ENCODE results near the gene PSD4.

The PSD4 gene

DNA sequence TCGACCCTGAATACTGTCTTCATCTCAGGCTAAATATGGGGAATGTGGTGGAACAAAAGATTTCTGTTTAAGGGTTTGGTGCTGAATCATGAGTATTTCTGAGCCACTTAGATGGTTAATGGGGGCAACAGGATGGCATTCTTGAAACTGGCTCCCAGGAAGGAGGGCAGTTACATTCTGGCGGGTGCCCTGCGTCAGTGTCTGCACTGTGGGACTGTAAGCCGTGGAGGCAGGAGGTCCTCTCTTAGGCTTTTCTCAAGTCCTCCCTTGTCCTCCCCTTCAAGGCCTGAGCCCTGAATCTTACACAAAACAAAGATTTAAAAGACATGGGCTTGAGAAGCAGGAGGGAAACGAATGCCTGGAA, 45.7 kb downstream of the PSD4 start:
- H2BK15ac ChIP-seq (ENCODE audit: low read depth, poor library complexity, severe bottlenecking) = no peak overlapping the region
- H3K4me3 ChIP-seq (ENCODE audit: insufficient read depth in 1 of 2, low read depth in 1 of 2, low read length in 2 of 2) = no peak overlapping the region
- H3K27me3 ChIP-seq (ENCODE audit: control insufficient read depth in 1 of 2, insufficient read depth in 1 of 2, low read length in 2 of 2) = no peaks in the 10 kb centered on the region
- no peak for DNase-seq
- no peak overlapping the region for H3K23ac ChIP-seq (ENCODE audit: low read length in 2 of 2)
- H3K18ac ChIP-seq (ENCODE audit: low read depth in 1 of 2, low read length in 2 of 2) = no peak overlapping the region
- no peak overlapping the region for H2BK120ac ChIP-seq (ENCODE audit: low read depth, low read length)
- no peak overlapping the region for H2AFZ ChIP-seq (ENCODE audit: low read depth, low read length)
- peaks cover 7% of the 10 kb centered on the region for H3K79me1 ChIP-seq (replicated peaks; ENCODE audit: low read length, poor library complexity, severe bottlenecking)
- H3K14ac ChIP-seq (ENCODE audit: low read length in 2 of 2) = no peak overlapping the region
- no peak overlapping the region for H3K4ac ChIP-seq (ENCODE audit: low read depth in 1 of 2, low read length in 2 of 2)
- peak overlapping the region; percentile 47 for H2BK5ac ChIP-seq (ENCODE audit: low read depth, low read length, poor library complexity, severe bottlenecking)
- H3K9me3 ChIP-seq (ENCODE audit: control insufficient read depth, low read length) = no peaks in the 10 kb centered on the region
- peak overlapping the region; percentile 94 for H2AK5ac ChIP-seq (ENCODE audit: low read length, severe bottlenecking)
- no peak overlapping the region for H3K4me2 ChIP-seq (ENCODE audit: low read length, poor library complexity, severe bottlenecking)
- H3K4me1 ChIP-seq (ENCODE audit: control insufficient read depth, insufficient read depth, low read depth, low read length) = peaks cover 46% of the 10 kb centered on the region
- 84% methylated on average over 5 of the region's 5 CpGs for WGBS
- H3K27ac ChIP-seq (ENCODE audit: low read length, poor library complexity, severe bottlenecking) = peak overlapping the region; percentile 99
- H4K8ac ChIP-seq (ENCODE audit: low read length) = no peak overlapping the region
- H2BK12ac ChIP-seq (ENCODE audit: low read length in 2 of 2) = peak overlapping the region in 1 of 2 experiments; percentile 64
- H4K91ac ChIP-seq (ENCODE audit: low read length) = no peak overlapping the region
- H3K36me3 ChIP-seq (ENCODE audit: control insufficient read depth in 1 of 2, insufficient read depth in 2 of 2, low read depth in 1 of 2, low read length in 2 of 2) = peaks cover 6 to 24% of the 10 kb centered on the region in 2 experiments
- peak overlapping the region; percentile 7 for H3K9ac ChIP-seq (ENCODE audit: low read length)

GRCh38 chr2:113219889-113220641, 46.3 kb downstream of the PSD4 start:
- Histone ChIP-seq H2BK120ac (ENCODE audit: low read depth, low read length) (no peak overlapping the region), H2BK12ac (ENCODE audit: low read length in 2 of 2) (peak overlapping the region in 1 of 2 experiments; percentile 49), H3K36me3 (ENCODE audit: control insufficient read depth in 1 of 2, insufficient read depth in 2 of 2, low read depth in 1 of 2, low read length in 2 of 2) (peaks cover 6 to 24% of the 10 kb centered on the region in 2 experiments), H3K4ac (ENCODE audit: low read depth in 1 of 2, low read length in 2 of 2) (no peak overlapping the region), H3K18ac (ENCODE audit: low read depth in 1 of 2, low read length in 2 of 2) (peak overlapping the region in 1 of 2 experiments; percentile 67), H4K91ac (ENCODE audit: low read length) (no peak overlapping the region), H4K8ac (ENCODE audit: low read length) (peak overlapping the region; percentile 16), H3K4me1 (ENCODE audit: control insufficient read depth, insufficient read depth, low read depth, low read length) (peaks cover 46% of the 10 kb centered on the region), H2BK15ac (ENCODE audit: low read depth, poor library complexity, severe bottlenecking) (peak overlapping the region; percentile 75), H3K14ac (ENCODE audit: low read length in 2 of 2) (peak overlapping the region in 1 of 2 experiments; percentile 61), H3K4me3 (ENCODE audit: insufficient read depth in 1 of 2, low read depth in 1 of 2, low read length in 2 of 2) (no peak overlapping the region), H3K23ac (ENCODE audit: low read length in 2 of 2) (peak overlapping the region in 1 of 2 experiments; percentile 41), H3K9ac (ENCODE audit: low read length) (peak overlapping the region; percentile 7), H3K27me3 (ENCODE audit: control insufficient read depth in 1 of 2, insufficient read depth in 1 of 2, low read length in 2 of 2) (no peaks in the 10 kb centered on the region), H3K4me2 (ENCODE audit: low read length, poor library complexity, severe bottlenecking) (no peak overlapping the region), H3K27ac (ENCODE audit: low read length, poor library complexity, severe bottlenecking) (peak overlapping the region; percentile 99), H2AFZ (ENCODE audit: low read depth, low read length) (no peak overlapping the region), H2AK5ac (ENCODE audit: low read length, severe bottlenecking) (peak overlapping the region; percentile 96), H3K79me1 (replicated peaks; ENCODE audit: low read length, poor library complexity, severe bottlenecking) (peaks cover 7% of the 10 kb centered on the region), H2BK5ac (ENCODE audit: low read depth, low read length, poor library complexity, severe bottlenecking) (peak overlapping the region; percentile 61), H3K9me3 (ENCODE audit: control insufficient read depth, low read length) (no peaks in the 10 kb centered on the region)
- 93% methylated on average over 4 of the region's 6 CpGs for WGBS
- peak; percentile 17 for DNase-seq

DNA sequence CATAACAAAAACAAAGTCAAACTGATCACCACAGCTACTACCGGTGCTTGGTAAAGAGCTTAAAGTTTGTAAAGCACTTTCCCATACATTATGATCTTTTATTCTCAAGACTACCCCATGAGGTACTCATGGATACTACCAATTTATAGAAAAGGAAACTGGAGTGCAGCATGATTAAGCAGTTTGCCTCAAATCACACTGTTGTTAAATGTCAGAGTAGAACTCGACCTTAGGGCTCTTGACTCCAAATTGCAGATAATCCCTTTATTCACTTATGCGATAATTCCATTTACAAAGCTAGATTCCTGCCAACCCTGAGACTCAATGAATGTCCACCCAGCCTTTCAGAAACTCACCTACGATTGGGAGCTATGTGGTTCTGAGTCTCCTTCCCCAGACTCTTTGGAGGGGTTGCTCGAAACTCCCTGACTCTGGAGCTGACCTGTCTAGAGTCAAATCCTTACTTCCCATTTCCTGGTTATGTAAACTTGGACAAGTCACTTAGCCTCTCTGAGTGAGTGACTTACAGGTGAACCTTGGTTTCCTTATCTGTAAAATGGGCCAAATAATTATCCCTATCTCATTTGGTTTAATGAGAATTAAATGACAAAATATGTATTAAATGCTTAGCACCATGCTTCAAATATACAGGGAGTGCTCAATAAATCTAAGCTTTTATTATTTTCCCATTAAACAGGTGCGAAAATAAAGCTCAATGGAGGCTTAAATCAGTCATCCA, 47.4 kb downstream of the PSD4 start:
- no peak overlapping the region for H3K18ac ChIP-seq (ENCODE audit: low read depth in 1 of 2, low read length in 2 of 2)
- H3K4me3 ChIP-seq (ENCODE audit: insufficient read depth in 1 of 2, low read depth in 1 of 2, low read length in 2 of 2) = no peak overlapping the region
- H3K27ac ChIP-seq (ENCODE audit: low read length, poor library complexity, severe bottlenecking) = peak overlapping the region; percentile 36
- H4K91ac ChIP-seq (ENCODE audit: low read length) = no peak overlapping the region
- H3K4ac ChIP-seq (ENCODE audit: low read depth in 1 of 2, low read length in 2 of 2) = no peak overlapping the region
- 88% methylated on average over 6 of the region's 6 CpGs for WGBS
- H2BK12ac ChIP-seq (ENCODE audit: low read length in 2 of 2) = no peak overlapping the region
- no peak overlapping the region for H4K8ac ChIP-seq (ENCODE audit: low read length)
- H3K36me3 ChIP-seq (ENCODE audit: control insufficient read depth in 1 of 2, insufficient read depth in 2 of 2, low read depth in 1 of 2, low read length in 2 of 2) = peaks cover 6 to 16% of the 10 kb centered on the region in 2 experiments
- no peaks in the 10 kb centered on the region for H3K9me3 ChIP-seq (ENCODE audit: control insufficient read depth, low read length)
- peaks cover 42% of the 10 kb centered on the region for H3K4me1 ChIP-seq (ENCODE audit: control insufficient read depth, insufficient read depth, low read depth, low read length)
- no peak overlapping the region for H3K14ac ChIP-seq (ENCODE audit: low read length in 2 of 2)
- no peak for DNase-seq
- no peaks in the 10 kb centered on the region for H3K27me3 ChIP-seq (ENCODE audit: control insufficient read depth in 1 of 2, insufficient read depth in 1 of 2, low read length in 2 of 2)
- H3K23ac ChIP-seq (ENCODE audit: low read length in 2 of 2) = no peak overlapping the region
- no peak overlapping the region for H2BK15ac ChIP-seq (ENCODE audit: low read depth, poor library complexity, severe bottlenecking)
- peaks cover 7% of the 10 kb centered on the region for H3K79me1 ChIP-seq (replicated peaks; ENCODE audit: low read length, poor library complexity, severe bottlenecking)
- no peak overlapping the region for H3K9ac ChIP-seq (ENCODE audit: low read length)
- no peak overlapping the region for H2BK5ac ChIP-seq (ENCODE audit: low read depth, low read length, poor library complexity, severe bottlenecking)
- H2AK5ac ChIP-seq (ENCODE audit: low read length, severe bottlenecking) = peak overlapping the region; percentile 97
- H2BK120ac ChIP-seq (ENCODE audit: low read depth, low read length) = no peak overlapping the region
- H2AFZ ChIP-seq (ENCODE audit: low read depth, low read length) = no peak overlapping the region
- H3K4me2 ChIP-seq (ENCODE audit: low read length, poor library complexity, severe bottlenecking) = no peak overlapping the region

DNA sequence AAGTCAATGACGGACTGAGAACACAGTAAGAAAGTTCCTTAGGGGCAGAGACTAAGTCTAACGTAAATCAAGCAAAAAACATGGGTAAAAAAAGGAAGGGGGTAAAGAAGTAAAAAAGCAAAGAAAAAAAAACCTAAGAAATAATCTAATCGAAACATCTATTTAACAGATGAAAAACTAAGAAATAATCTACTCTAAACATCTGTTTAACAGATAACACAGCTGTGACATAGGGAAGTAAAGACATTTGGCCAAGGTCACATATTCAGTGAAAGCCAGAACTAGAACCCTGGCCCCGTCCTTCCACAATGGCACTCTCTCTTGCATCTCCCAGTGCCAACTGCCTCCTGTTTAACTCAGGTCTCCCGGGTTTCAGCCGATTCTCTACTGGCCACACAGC, 48.1 kb downstream of the PSD4 start:
- Histone ChIP-seq H3K27ac (ENCODE audit: low read length, poor library complexity, severe bottlenecking) (peak overlapping the region; percentile 25), H3K14ac (ENCODE audit: low read length in 2 of 2) (no peak overlapping the region), H3K9me3 (ENCODE audit: control insufficient read depth, low read length) (no peaks in the 10 kb centered on the region), H3K4me1 (ENCODE audit: control insufficient read depth, insufficient read depth, low read depth, low read length) (peaks cover 40% of the 10 kb centered on the region), H3K18ac (ENCODE audit: low read depth in 1 of 2, low read length in 2 of 2) (no peak overlapping the region), H3K27me3 (ENCODE audit: control insufficient read depth in 1 of 2, insufficient read depth in 1 of 2, low read length in 2 of 2) (no peaks in the 10 kb centered on the region), H2BK12ac (ENCODE audit: low read length in 2 of 2) (no peak overlapping the region), H2AFZ (ENCODE audit: low read depth, low read length) (no peak overlapping the region), H2BK120ac (ENCODE audit: low read depth, low read length) (no peak overlapping the region), H2BK15ac (ENCODE audit: low read depth, poor library complexity, severe bottlenecking) (no peak overlapping the region), H4K8ac (ENCODE audit: low read length) (no peak overlapping the region), H4K91ac (ENCODE audit: low read length) (no peak overlapping the region), H3K9ac (ENCODE audit: low read length) (no peak overlapping the region), H3K79me1 (replicated peaks; ENCODE audit: low read length, poor library complexity, severe bottlenecking) (peaks cover 7% of the 10 kb centered on the region), H3K4me2 (ENCODE audit: low read length, poor library complexity, severe bottlenecking) (no peak overlapping the region), H3K4me3 (ENCODE audit: insufficient read depth in 1 of 2, low read depth in 1 of 2, low read length in 2 of 2) (no peak overlapping the region), H2BK5ac (ENCODE audit: low read depth, low read length, poor library complexity, severe bottlenecking) (no peak overlapping the region), H3K23ac (ENCODE audit: low read length in 2 of 2) (no peak overlapping the region), H3K36me3 (ENCODE audit: control insufficient read depth in 1 of 2, insufficient read depth in 2 of 2, low read depth in 1 of 2, low read length in 2 of 2) (peaks cover 6 to 16% of the 10 kb centered on the region in 2 experiments), H3K4ac (ENCODE audit: low read depth in 1 of 2, low read length in 2 of 2) (no peak overlapping the region), H2AK5ac (ENCODE audit: low read length, severe bottlenecking) (peak overlapping the region; percentile 95)
- no peak for DNase-seq
- 73% methylated on average over 5 of the region's 6 CpGs for WGBS

All from mesenchymal stem cell (in vitro differentiated cells and primary cell).